Activated naive CD8-positive, alpha-beta T cell treated with anti-CD3 and anti-CD28 coated beads, Interleukin-2, amount 50 U/mL, for 16 hours (primary cell): ENCODE results near the gene EFCAB13.
"Not testable (repeated sequence)": the region's sequence is repeated elsewhere in the genome, so short reads cannot be mapped to it uniquely, and the experiment has no call there.

Experiments used
- DNase-seq: peaks from one replicate; pipeline ENCODE4 v3.0.0-alpha.2; 2020; ENCODE audit warnings: low read depth, low spot score

EFCAB13 gene

DNA sequence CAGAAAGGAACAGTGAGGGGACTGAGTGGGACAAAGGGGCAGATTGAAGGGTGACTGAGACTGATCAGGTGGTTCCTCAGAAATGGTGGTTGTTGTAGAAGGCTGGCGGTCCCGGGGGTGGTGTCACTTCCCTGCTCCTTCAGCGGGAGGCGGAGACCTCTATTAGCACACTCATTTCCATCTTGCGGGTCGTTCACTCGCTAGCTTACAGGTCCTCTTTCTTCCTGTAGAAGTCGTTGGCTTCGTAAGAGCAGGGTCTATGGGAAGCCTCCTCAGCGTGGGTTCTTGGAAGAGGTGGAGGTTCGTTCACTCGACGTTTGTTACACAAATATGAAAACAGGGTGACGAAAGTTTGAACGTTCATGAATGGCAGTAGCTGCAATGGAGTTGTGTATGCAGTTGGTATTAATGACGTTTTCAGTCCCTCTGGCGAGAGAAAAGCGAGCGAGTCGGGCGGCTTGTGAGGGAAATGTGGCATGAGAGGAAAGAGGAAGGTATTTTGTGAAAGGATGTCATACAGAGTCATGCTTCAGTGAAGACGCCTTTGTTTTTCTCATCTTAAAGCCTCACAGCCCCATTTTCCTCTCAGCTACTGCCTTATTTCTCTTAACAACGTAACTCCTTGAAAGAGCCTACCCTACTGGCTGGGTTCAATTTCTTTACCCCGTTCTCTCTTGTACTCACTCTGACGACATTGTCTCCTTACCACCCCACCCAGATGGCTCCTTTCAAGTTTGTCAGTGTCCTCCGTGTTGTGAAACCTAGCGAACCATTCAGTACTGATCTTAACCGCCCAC, 667 bp downstream of the EFCAB13 start:
- DNase-seq = peak; percentile 18

DNA sequence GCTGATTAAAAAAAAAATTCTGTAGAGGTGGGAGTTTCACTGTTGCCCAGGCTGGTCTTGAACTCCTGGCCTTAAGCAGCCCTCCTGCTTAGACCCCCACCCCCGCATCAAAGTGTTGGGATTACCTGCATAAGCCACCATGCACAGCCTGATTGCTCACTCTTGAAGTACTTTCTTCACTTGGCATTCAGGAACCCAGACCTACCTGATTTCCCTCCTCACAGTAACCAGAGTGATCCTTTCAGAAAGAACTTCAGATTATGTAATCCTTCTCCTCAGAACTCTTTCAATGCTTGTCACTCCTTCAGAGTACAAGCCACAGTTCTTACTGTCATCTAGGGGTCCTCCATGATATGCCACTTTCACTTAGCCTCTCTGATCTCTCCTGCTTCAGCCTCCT, 1.4 kb downstream of the EFCAB13 start:
- DNase-seq = no peak

- DNase-seq = no peak
These were observed 6.8 kb downstream of the EFCAB13 start for GRCh38 chr17:47330548-47330947.

DNA sequence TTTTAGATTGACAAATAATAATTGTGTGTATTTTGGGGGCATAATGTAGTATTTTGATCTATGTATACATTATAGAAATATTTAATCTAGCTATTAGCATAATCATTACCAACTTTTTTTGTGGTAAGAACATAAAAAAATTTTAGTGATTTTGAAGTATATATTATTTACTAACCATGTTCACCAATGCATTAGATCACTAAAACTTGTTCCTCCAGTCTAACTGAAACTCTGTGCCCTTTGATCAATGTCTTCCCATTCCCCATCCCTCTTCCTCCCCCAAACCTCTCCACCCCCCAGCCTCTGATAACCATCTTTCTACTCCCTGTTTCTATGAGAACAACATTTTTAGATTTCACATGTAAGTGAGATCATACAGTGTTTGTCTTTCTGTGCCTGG, 8.5 kb downstream of the EFCAB13 start:
- DNase-seq = no peak

- DNase-seq = no peak
These were observed 11.6 kb downstream of the EFCAB13 start for GRCh38 chr17:47335101-47335936.

- no peak for DNase-seq
These were observed 14.3 kb downstream of the EFCAB13 start for GRCh38 chr17:47338026-47338425.

DNA sequence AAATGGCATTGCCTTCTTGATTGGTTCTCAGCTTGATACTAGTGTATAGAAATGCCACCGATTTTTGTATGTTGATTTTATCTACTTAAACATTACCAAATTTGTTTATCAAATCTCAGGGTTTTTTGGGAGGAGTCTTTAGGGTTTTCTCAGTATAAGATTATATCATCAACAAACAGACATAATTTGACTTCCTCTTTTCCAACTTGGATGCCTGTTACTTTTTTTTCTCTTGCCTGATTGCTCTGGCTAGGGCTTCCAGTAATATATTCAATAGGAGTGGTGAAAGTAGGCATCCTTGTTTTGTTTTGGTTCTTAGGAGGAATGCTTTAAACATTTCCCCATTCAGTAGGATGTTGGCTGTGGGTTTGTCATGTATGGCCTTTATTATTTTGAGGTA, 29.1 kb downstream of the EFCAB13 start:
- DNase-seq = no peak

DNA sequence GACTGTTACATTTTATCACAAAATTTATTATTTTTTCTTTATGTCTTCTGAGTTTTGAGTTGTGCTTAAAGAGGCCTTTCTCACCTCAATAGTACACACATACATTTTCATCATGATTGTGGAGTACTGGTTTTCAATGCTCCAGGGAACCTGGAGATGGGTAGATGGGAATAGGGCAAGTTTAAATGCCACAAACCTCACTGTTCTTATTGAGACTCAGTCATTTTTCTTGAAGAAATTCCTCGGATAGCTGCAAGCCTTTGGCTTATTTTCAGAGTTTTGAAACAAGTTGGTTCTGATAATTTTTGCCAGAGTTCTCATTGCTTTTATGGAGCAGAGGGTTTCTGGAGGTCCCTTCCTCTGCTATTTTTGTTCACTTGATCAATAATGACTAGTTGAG, 34.9 kb downstream of the EFCAB13 start:
- DNase-seq = no peak

- DNase-seq = no peak
These were observed 39.4 kb downstream of the EFCAB13 start for GRCh38 chr17:47363171-47363570.

- no peak for DNase-seq
These were observed 43.5 kb downstream of the EFCAB13 start for GRCh38 chr17:47367257-47367656.

DNA sequence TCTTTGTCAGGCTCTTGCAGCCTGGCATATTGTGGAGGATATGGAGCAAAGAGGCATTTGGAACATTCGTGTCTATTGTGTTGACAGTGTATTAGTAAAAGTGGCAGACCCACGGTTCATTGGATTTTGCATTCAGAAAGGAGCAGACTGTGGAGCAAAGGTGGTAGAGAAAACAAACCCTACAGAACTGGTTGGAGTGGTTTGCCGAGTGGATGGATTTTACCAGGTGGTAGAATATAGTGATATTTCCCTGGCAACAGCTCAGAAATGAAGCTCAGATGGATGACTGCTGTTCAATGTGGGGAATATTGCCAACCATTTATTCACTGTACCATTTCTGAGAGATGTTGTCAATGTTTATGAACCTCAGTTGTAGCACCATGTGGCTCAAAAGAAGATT, 44.5 kb downstream of the EFCAB13 start:
- DNase-seq = no peak

GRCh38 chr17:47370899-47371298, 47.1 kb downstream of the EFCAB13 start:
- DNase-seq = not testable (repeated sequence)

GRCh38 chr17:47373002-47373401, 49.2 kb downstream of the EFCAB13 start:
- DNase-seq = no peak

- DNase-seq = no peak
These were observed 52.5 kb downstream of the EFCAB13 start for GRCh38 chr17:47376247-47376646.

- no peak for DNase-seq
These were observed 65.1 kb downstream of the EFCAB13 start for GRCh38 chr17:47388825-47389224.

DNA sequence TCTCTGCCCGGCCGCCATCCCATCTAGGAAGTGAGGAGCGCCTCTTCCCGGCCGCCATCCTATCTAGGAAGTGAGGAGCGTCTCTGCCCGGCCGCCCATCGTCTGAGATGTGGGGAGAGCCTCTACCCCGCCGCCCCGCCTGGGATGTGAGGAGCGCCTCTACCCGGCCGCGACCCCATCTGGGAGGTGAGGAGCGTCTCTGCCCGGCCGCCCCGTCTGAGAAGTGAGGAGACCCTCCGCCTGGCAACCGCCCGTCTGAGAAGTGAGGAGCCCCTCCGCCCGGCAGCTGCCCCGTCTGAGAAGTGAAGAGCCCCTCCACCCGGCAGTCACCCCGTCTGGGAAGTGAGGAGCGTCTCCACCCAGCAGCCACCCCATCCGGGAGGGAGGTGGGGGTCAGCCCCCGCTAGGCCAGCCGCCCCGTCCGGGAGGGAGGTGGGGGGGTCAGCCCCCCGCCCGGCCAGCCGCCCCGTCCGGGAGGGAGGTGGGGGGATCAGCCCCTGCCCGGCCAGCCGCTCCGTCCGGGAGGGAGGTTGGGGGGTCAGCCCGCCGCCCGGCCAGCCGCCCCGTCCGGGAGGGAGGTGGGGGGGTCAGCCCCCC, 73.9 kb downstream of the EFCAB13 start:
- not testable (repeated sequence) for DNase-seq

DNA sequence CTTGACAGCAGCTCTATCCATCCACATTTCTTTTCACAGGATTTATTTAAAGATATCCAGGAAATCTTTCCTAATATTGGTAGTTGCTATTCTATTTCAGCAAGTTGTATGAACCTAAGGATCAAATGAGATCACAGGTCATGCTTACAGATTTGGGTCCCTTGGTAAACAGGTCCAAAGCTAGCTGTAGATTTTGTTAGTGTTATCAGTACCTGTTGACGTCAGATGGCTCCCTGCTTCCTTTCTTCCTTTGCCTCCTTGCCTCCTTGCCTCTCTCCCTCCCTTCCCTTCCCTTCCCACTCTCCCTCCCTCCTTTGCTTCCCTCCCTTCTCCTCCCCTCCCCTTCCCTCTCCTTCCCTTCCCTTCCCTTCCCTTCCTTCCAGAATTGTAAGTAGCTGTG, 76.6 kb downstream of the EFCAB13 start:
- no peak for DNase-seq

DNA sequence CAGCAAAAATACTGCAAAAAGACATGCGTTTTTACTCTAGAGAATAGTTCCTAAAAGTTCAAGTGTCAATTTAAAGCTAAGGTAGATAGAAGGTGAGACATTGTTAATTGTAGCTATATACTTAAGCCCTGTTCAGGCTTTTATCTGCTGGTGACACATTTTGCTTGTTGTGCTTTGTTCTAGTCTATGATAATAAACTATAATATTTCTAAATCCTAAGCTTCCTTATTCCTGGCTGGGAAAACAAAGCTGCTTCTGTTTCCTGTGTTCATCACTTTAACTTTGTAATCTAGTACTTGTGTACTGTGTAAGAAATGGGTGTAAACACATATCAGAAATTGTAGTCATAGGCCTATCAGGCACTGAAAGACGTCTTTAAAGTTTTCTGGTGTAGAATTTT, 77.3 kb downstream of the EFCAB13 start:
- DNase-seq = no peak

DNA sequence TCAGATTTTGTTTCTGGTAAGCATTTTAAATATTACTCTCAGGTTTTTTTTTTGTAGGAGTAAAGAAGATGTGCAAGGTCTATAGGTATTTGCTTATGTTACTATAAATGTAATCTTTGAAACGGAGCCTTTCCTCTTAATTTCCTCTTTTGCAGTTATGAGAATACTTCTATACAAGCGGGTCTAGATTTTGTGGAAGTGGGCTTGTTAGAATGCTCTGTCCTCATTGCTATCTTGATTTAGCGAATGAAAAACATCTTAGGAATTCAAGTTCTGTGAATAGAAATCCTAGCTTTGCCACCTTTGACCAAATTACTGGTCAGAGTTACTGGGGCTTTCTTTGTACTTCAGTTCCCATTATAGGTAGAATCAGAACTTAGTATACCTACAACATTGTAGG, 80.3 kb downstream of the EFCAB13 start:
- DNase-seq = no peak

DNA sequence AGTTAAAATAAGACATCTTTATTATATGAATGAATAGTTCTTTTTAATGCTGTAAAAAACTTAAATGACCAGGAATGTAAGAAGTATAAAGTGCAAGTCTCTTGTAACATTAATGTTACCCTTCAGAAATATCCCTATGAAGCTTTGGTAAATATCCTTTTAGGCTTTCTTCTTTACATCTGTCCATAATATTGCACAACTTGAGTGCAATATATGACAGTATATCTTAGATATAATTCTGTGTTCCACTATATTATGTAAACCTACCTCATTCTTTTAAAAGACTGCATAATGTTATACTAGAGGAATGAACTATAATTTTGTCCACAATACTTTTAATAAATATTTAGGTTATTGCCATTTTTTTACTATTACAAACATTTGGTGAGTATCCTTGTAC, 81.1 kb downstream of the EFCAB13 start:
- DNase-seq = no peak

DNA sequence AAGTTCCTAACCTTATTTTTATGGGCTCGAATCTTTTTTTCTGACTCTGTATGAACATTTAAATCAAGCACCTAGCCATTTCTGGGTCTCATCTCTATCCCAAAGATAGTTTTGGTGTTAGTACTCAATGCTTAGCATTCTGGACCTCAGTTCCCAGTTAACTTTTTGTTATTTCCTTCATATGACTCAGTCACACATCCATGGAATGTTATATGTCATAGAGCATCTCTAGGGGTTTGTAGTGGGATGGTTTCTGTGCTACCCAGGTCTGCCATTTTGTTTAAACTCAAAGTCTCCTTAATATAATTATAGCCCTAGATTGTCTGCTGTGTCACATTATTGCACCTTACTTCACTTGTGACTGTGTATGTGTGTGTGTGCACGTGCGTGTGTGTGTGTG, 90.1 kb downstream of the EFCAB13 start:
- no peak for DNase-seq

GRCh38 chr17:47414612-47415011, 90.9 kb downstream of the EFCAB13 start:
- no peak for DNase-seq
